Endothelial cell of umbilical vein (primary cell): ENCODE results near the gene PLXNA4. TPM values are rescaled to one million over a fixed set of nuclear protein-coding genes. Genes with fewer than 3 reads are reported as not detected.

ENCODE experiments used
- BruUV-seq: library from RNA; stranded (reverse); fragments of 400-500 nt; replicated peaks from 2 replicates; lab custom pipeline; 2021; lab: Mats Ljungman, UMichigan
- CTCF ChIA-PET: fragments of 300-600, 350-600 bp; sonication (Branson Sonifier 250); formaldehyde crosslinking; loops from one replicate; lab custom pipeline; 2021; ENCODE audit warnings: antibody characterized with exemption, inconsistent platforms; lab: Charles Lee
- POLR2A ChIA-PET: fragments of 300-600, 350-600 bp; sonication (Branson Sonifier 250); formaldehyde crosslinking; loops from one replicate; lab custom pipeline; 2021; ENCODE audit warnings: antibody characterized with exemption, inconsistent platforms; lab: Charles Lee
- DNase-seq: peaks from one replicate; pipeline ENCODE4 v3.0.0-alpha.2; 2011; ENCODE audit warnings: low read depth, low spot score
- FAIRE-seq: peaks from 2 replicates; lab custom pipeline; 2011; peaks lifted over from hg19 to GRCh38; lab: Jason Lieb, UNC
- H2AFZ ChIP-seq: 2 replicates; pipeline ENCODE4 v1.6.0; 2012; ENCODE audit warnings: low read depth, low read length, control low read depth, inconsistent platforms
- H3K27ac ChIP-seq: 2 replicates; pipeline ENCODE4 v1.5.1; 2011; ENCODE audit warnings: low read depth, mild to moderate bottlenecking, control low read depth, low read length, moderate library complexity; ENCODE audit not compliant: insufficient read depth
- H3K27me3 ChIP-seq, 2 experiments: 2 replicates each; pipeline versions ENCODE4 v1.6.0 to v1.6.1; 2011; ENCODE audit warnings: low read length in 2 of 2, mixed read lengths in 1 of 2; ENCODE audit not compliant: control insufficient read depth in 2 of 2, insufficient read depth in 2 of 2
- H3K36me3 ChIP-seq, 2 experiments: 2 replicates in 1 of 2; 3 replicates in 1 of 2; pipeline ENCODE4 v1.5.1; 2011; ENCODE audit warnings: low read length in 2 of 2, mild to moderate bottlenecking in 1 of 2, moderate library complexity in 1 of 2; ENCODE audit not compliant: control insufficient read depth in 2 of 2, insufficient read depth in 2 of 2; ENCODE audit errors: extremely low read depth in 1 of 2
- H3K4me1 ChIP-seq: 3 replicates; pipeline ENCODE4 v1.5.1; 2011; ENCODE audit warnings: mild to moderate bottlenecking, low read length; ENCODE audit not compliant: control insufficient read depth, insufficient read depth; ENCODE audit errors: extremely low read depth
- H3K4me2 ChIP-seq: 2 replicates; pipeline ENCODE4 v1.6.1; 2011; ENCODE audit warnings: low read length, control low read depth, mixed read lengths; ENCODE audit not compliant: insufficient read depth
- H3K4me3 ChIP-seq, 3 experiments: fragments of 200-600 bp in 1 of 3; sonication (generic), shearing (Covaris generic) in 1 of 3; replicated peaks in 1 of 3; 2 replicates each; pipeline ENCODE4 v1.5.1; 2011 to 2016; ENCODE audit warnings: control low read depth in 3 of 3, low read length in 3 of 3, mild to moderate bottlenecking in 2 of 3, inconsistent platforms in 1 of 3, low read depth in 1 of 3, moderate library complexity in 1 of 3; ENCODE audit not compliant: insufficient read depth in 1 of 3
- H3K79me2 ChIP-seq: 2 replicates; pipeline ENCODE4 v1.6.0; 2012; ENCODE audit warnings: low read length, inconsistent platforms; ENCODE audit not compliant: control insufficient read depth, insufficient read depth
- H3K9ac ChIP-seq: replicated peaks from 2 replicates; pipeline ENCODE3; 2011; ENCODE audit warnings: low read length, control low read depth; ENCODE audit not compliant: insufficient read depth; ENCODE audit errors: extremely low read depth
- H3K9me1 ChIP-seq: replicated peaks from 3 replicates; pipeline ENCODE4 v1.6.0; 2011; ENCODE audit warnings: mild to moderate bottlenecking, low read length; ENCODE audit not compliant: control insufficient read depth, insufficient read depth; ENCODE audit errors: extremely low read depth
- H3K9me3 ChIP-seq: replicated peaks from 2 replicates; pipeline ENCODE4 v1.5.1; 2012; ENCODE audit warnings: low read length, inconsistent platforms; ENCODE audit not compliant: control insufficient read depth, insufficient read depth
- H4K20me1 ChIP-seq: replicated peaks from 2 replicates; pipeline ENCODE3; 2011; ENCODE audit warnings: mild to moderate bottlenecking, low read length; ENCODE audit not compliant: control insufficient read depth, insufficient read depth; ENCODE audit errors: extremely low read depth
- CTCF ChIP-seq, 2 donors: IDR thresholded peaks; 1 replicate in 1 of 2; 2 replicates in 1 of 2; pipeline ENCODE4 v1.5.1; 2011; ENCODE audit warnings: low read length in 2 of 2, mild to moderate bottlenecking in 2 of 2, moderate library complexity in 2 of 2, control low read depth in 1 of 2, inconsistent platforms in 1 of 2, low read depth in 1 of 2; ENCODE audit not compliant: insufficient read depth in 1 of 2; ENCODE audit errors: extremely low read depth in 1 of 2
- EZH2 ChIP-seq: IDR thresholded peaks from 2 replicates; pipeline ENCODE4 v1.6.1; 2012; ENCODE audit warnings: borderline replicate concordance, low read depth, mild to moderate bottlenecking, moderate library complexity, low read length, inconsistent platforms; ENCODE audit not compliant: severe bottlenecking
- FOS ChIP-seq: IDR thresholded peaks from 2 replicates; pipeline ENCODE4 v1.6.1; 2011; ENCODE audit warnings: mild to moderate bottlenecking, low read length, moderate library complexity, borderline replicate concordance; ENCODE audit not compliant: insufficient read depth
- GATA2 ChIP-seq: IDR thresholded peaks from 2 replicates; pipeline ENCODE4 v1.7.0; 2011; ENCODE audit warnings: low read depth, mild to moderate bottlenecking, moderate library complexity, mixed read lengths, low read length; ENCODE audit not compliant: insufficient read length, insufficient read depth
- JUN ChIP-seq: IDR thresholded peaks from 2 replicates; pipeline ENCODE4 v1.6.1; 2011; ENCODE audit warnings: borderline replicate concordance, low read depth; ENCODE audit not compliant: insufficient read length, insufficient read depth
- MAX ChIP-seq: IDR thresholded peaks from 2 replicates; pipeline ENCODE4 v1.6.1; 2011; ENCODE audit not compliant: insufficient read depth, insufficient read length
- MYC ChIP-seq: IDR thresholded peaks from one replicate; pipeline ENCODE4 v1.6.1; 2011; ENCODE audit warnings: mild to moderate bottlenecking, low read depth, low read length
- POLR2A ChIP-seq: IDR thresholded peaks from 2 replicates; pipeline ENCODE4 v1.6.1; 2012; ENCODE audit warnings: low read depth, mild to moderate bottlenecking, control low read depth, low read length
- POLR2AphosphoS5 ChIP-seq: IDR thresholded peaks from 2 replicates; pipeline ENCODE4 v1.6.1; 2012; ENCODE audit warnings: low read depth, mild to moderate bottlenecking, control low read depth, low read length, moderate library complexity; ENCODE audit not compliant: insufficient read depth
- dilution Hi-C: fragments of 300-500 bp; cut with MboI; formaldehyde crosslinking; loops from one replicate; pipeline ENCODE4 v1.15.0; 2019; ENCODE audit warnings: low sequenced_read_pairs; ENCODE audit not compliant: extremely low pct_ligation_motif_present
- intact Hi-C: fragments of 100-400 bp; cut with micrococcal nuclease; formaldehyde crosslinking; loops from one replicate; pipeline ENCODE4 v1.10.0; 2022
- polyA plus RNA-seq, 4 experiments: library from polyadenylated mRNA; depleted of rRNA in 3 of 4; stranded (reverse) in 3 of 4; unstranded in 1 of 4; fragments of >200 nt; gene quantifications; 2 replicates each; pipeline versions ENCODE4 v1.2.1 to v1.2.3, GENCODE V29; 2011 to 2012; ENCODE audit warnings: missing spikeins in 1 of 4
- total RNA-seq: library from RNA; stranded (reverse); gene quantifications from 2 replicates; pipeline ENCODE4 v1.2.3, GENCODE V29; 2021

PLXNA4 gene
- total and polyA plus RNA-seq, 2 donors (not counting 3 experiments of a cell fraction or from before 2014, with no cell fraction given) = 12.1 to 20.4 TPM

GRCh38 chr7:132083126-132083525 lies 493.1 kb downstream of the PLXNA4 start:
- H3K9ac ChIP-seq = no peak overlapping the region
- CTCF ChIA-PET = no interaction called here
- BruUV-seq = no TSS peak
- H3K79me2 ChIP-seq = no peaks in the 10 kb centered on the region
- H3K9me3 ChIP-seq = no peaks in the 10 kb centered on the region
- H3K4me3 ChIP-seq = no peak overlapping the region
- no peak overlapping the region for H3K27ac ChIP-seq
- no peaks in the 10 kb centered on the region for H3K4me1 ChIP-seq
- no peaks in the 10 kb centered on the region for H4K20me1 ChIP-seq
- peaks cover 12 to 31% of the 10 kb centered on the region in 2 experiments for H3K27me3 ChIP-seq
- POLR2A ChIA-PET = no interaction called here
- H3K36me3 ChIP-seq = no peaks in the 10 kb centered on the region
- no peaks in the 10 kb centered on the region for H3K9me1 ChIP-seq
- H2AFZ ChIP-seq = no peak overlapping the region
- H3K4me2 ChIP-seq = no peak overlapping the region
- TF ChIP-seq JUN (no peak), MAX (no peak)
- intact Hi-C loops = no loop called here
- DNase-seq (no peak), FAIRE-seq (no peak)
- dilution Hi-C loops = no loop called here

GRCh38 chr7:132082394-132082793 lies 493.9 kb downstream of the PLXNA4 start:
- no peak for TF ChIP-seq EZH2
- no peak for TF ChIP-seq POLR2A
- TF ChIP-seq POLR2AphosphoS5 = no peak
- TF ChIP-seq JUN = no peak
- no peak for TF ChIP-seq MYC
- TF ChIP-seq GATA2 = no peak
- TF ChIP-seq MAX = no peak
- no peak for TF ChIP-seq FOS
- TF ChIP-seq CTCF (IDR thresholded peaks at IDR 0.05; ENCODE audit: extremely low read depth in 1 of 2, insufficient read depth in 1 of 2, low read depth in 1 of 2, low read length in 2 of 2) = no peak
- no peaks in the 10 kb centered on the region for H3K79me2 ChIP-seq
- no peak for DNase-seq
- H3K36me3 ChIP-seq = no peaks in the 10 kb centered on the region
- H2AFZ ChIP-seq = no peak overlapping the region
- no peak overlapping the region for H3K4me3 ChIP-seq
- no peaks in the 10 kb centered on the region for H4K20me1 ChIP-seq
- CTCF ChIA-PET = no interaction called here
- intact Hi-C loops (no loop called here), dilution Hi-C loops (no loop called here)
- FAIRE-seq = no peak
- no TSS peak for BruUV-seq
- H3K4me2 ChIP-seq = no peak overlapping the region
- H3K27me3 ChIP-seq = peaks cover 12 to 33% of the 10 kb centered on the region in 2 experiments
- H3K9me1 ChIP-seq = no peaks in the 10 kb centered on the region
- no peak overlapping the region for H3K9ac ChIP-seq
- no peaks in the 10 kb centered on the region for H3K4me1 ChIP-seq
- H3K27ac ChIP-seq = no peak overlapping the region
- POLR2A ChIA-PET = no interaction called here
- no peaks in the 10 kb centered on the region for H3K9me3 ChIP-seq
